GM12892 (cell line): ENCODE results near the gene RPS29.

Source experiments
- DNase-seq: peaks from one replicate; pipeline ENCODE4 v3.0.0; 2011; ENCODE audit not compliant: insufficient read length
- FAIRE-seq: peaks from 2 replicates; lab custom pipeline; 2011; peaks lifted over from hg19 to GRCh38; lab: Jason Lieb, UNC
- POLR2A ChIP-seq: IDR thresholded peaks from 2 replicates; pipeline ENCODE4 v1.6.1; 2011; ENCODE audit warnings: low read depth, low read length, control low read depth
- POLR2AphosphoS5 ChIP-seq: IDR thresholded peaks from 2 replicates; pipeline ENCODE4 v1.6.1; 2011; ENCODE audit warnings: low read depth, low read length, control low read depth
- TAF1 ChIP-seq: IDR thresholded peaks from 2 replicates; pipeline ENCODE4 v1.6.1; 2011; ENCODE audit warnings: low read depth, mild to moderate bottlenecking, control low read depth, low read length, borderline replicate concordance

Gene RPS29

GRCh38 chr14:49541049-49541448 is 45.1 kb downstream of the RPS29 start:
- DNase-seq (no peak), FAIRE-seq (no peak)
- TF ChIP-seq TAF1 (no peak), POLR2A (no peak), POLR2AphosphoS5 (no peak)

- TF ChIP-seq POLR2A: no peak
- no peak for TF ChIP-seq POLR2AphosphoS5
- no peak for TF ChIP-seq TAF1
- DNase-seq (no peak), FAIRE-seq (no peak)
Observed at GRCh38 chr14:49538852-49539251, 47.3 kb downstream of the RPS29 start.
